Fibroblast of lung (primary cell): ENCODE results near the gene IPO8. TPM values are rescaled to one million over a fixed set of nuclear protein-coding genes. Genes with fewer than 3 reads are reported as not detected.

Experiments
- DNase-seq, 2 donors: peaks; one replicate each; pipeline versions ENCODE4 v3.0.0 to v3.0.0-alpha.2; 2010; ENCODE audit warnings: low read depth in 2 of 2
- H2AFZ ChIP-seq: 2 replicates; pipeline ENCODE4 v1.5.1; 2012; ENCODE audit warnings: low read length, control low read depth, inconsistent platforms
- H3K27ac ChIP-seq: 2 replicates; pipeline ENCODE4 v1.5.1; 2011; ENCODE audit warnings: low read length, control low read depth; ENCODE audit not compliant: insufficient read depth
- H3K27me3 ChIP-seq: 2 replicates; pipeline ENCODE4 v1.5.1; 2011; ENCODE audit warnings: mild to moderate bottlenecking, low read length; ENCODE audit not compliant: control insufficient read depth, insufficient read depth
- H3K36me3 ChIP-seq: 2 replicates; pipeline ENCODE4 v1.5.1; 2011; ENCODE audit warnings: low read length; ENCODE audit not compliant: control insufficient read depth, insufficient read depth
- H3K4me1 ChIP-seq: 2 replicates; pipeline ENCODE4 v1.5.1; 2011; ENCODE audit warnings: low read length; ENCODE audit not compliant: control insufficient read depth, insufficient read depth; ENCODE audit errors: extremely low read depth
- H3K4me2 ChIP-seq: 2 replicates; pipeline ENCODE4 v1.5.1; 2011; ENCODE audit warnings: low read length, control low read depth; ENCODE audit not compliant: insufficient read depth; ENCODE audit errors: extremely low read depth
- H3K4me3 ChIP-seq, 4 experiments: fragments of 200-600 bp in 1 of 4; sonication (generic) in 1 of 4; replicated peaks in 1 of 4; 2 replicates each; pipeline ENCODE4 v1.5.1; 2011 to 2016; ENCODE audit warnings: low read length in 4 of 4, low read depth in 3 of 4, mild to moderate bottlenecking in 3 of 4, control low read depth in 2 of 4, inconsistent platforms in 1 of 4, mixed read lengths in 1 of 4; ENCODE audit not compliant: insufficient read depth in 1 of 4; ENCODE audit errors: control extremely low read depth in 1 of 4
- H3K79me2 ChIP-seq: 2 replicates; pipeline ENCODE4 v1.5.1; 2012; ENCODE audit warnings: mild to moderate bottlenecking, low read length, inconsistent platforms; ENCODE audit not compliant: control insufficient read depth, insufficient read depth
- H3K9ac ChIP-seq: 2 replicates; pipeline ENCODE4 v1.5.1; 2011; ENCODE audit warnings: mild to moderate bottlenecking, low read length, control low read depth; ENCODE audit not compliant: insufficient read depth
- H3K9me3 ChIP-seq: 2 replicates; pipeline ENCODE4 v1.5.1; 2012; ENCODE audit warnings: low read depth, low read length; ENCODE audit not compliant: control insufficient read depth, insufficient read depth
- H4K20me1 ChIP-seq: 2 replicates; pipeline ENCODE4 v1.5.1; 2011; ENCODE audit warnings: low read length; ENCODE audit not compliant: control insufficient read depth, insufficient read depth; ENCODE audit errors: extremely low read depth
- EZH2 ChIP-seq: IDR thresholded peaks from 2 replicates; pipeline ENCODE4 v1.5.1; 2012; ENCODE audit warnings: low read length, control low read depth, mild to moderate bottlenecking; ENCODE audit errors: missing control alignments
- polyA plus RNA-seq, 2 donors: library from polyadenylated mRNA; depleted of rRNA in 1 of 2; stranded (reverse) in 1 of 2; unstranded in 1 of 2; fragments of >200 nt; gene quantifications; 2 replicates each; pipeline ENCODE4 v1.2.1, GENCODE V29; 2011 to 2012; ENCODE audit warnings: missing spikeins in 1 of 2
- total RNA-seq: library from RNA; depleted of rRNA; stranded (reverse); fragments of >200 nt; gene quantifications from 2 replicates; pipeline ENCODE4 v1.2.1, GENCODE V29; 2014
- TF ChIP-seq, protein P1 (sequence below), 2 donors: IDR thresholded peaks in 1 of 2; conservative IDR thresholded peaks in 1 of 2; 1 replicate in 1 of 2; 2 replicates in 1 of 2; pipeline ENCODE4 v1.5.1; 2011 to 2012; ENCODE audit warnings: low read length in 2 of 2, control low read depth in 1 of 2, inconsistent platforms in 1 of 2, low read depth in 1 of 2, mild to moderate bottlenecking in 1 of 2

IPO8 gene
- total and polyA plus RNA-seq, 2 donors (not counting 1 experiment from before 2014, with no cell fraction given): 12.4 to 41.5 TPM

GRCh38 chr12:30729547-30729946, 33.9 kb upstream of the IPO8 start:
- no peaks in the 10 kb centered on the region for H3K36me3 ChIP-seq
- no peak for DNase-seq
- H3K27me3 ChIP-seq: no peaks in the 10 kb centered on the region
- no peak overlapping the region for H2AFZ ChIP-seq
- H3K9me3 ChIP-seq: no peaks in the 10 kb centered on the region
- TF ChIP-seq, protein P1, sequence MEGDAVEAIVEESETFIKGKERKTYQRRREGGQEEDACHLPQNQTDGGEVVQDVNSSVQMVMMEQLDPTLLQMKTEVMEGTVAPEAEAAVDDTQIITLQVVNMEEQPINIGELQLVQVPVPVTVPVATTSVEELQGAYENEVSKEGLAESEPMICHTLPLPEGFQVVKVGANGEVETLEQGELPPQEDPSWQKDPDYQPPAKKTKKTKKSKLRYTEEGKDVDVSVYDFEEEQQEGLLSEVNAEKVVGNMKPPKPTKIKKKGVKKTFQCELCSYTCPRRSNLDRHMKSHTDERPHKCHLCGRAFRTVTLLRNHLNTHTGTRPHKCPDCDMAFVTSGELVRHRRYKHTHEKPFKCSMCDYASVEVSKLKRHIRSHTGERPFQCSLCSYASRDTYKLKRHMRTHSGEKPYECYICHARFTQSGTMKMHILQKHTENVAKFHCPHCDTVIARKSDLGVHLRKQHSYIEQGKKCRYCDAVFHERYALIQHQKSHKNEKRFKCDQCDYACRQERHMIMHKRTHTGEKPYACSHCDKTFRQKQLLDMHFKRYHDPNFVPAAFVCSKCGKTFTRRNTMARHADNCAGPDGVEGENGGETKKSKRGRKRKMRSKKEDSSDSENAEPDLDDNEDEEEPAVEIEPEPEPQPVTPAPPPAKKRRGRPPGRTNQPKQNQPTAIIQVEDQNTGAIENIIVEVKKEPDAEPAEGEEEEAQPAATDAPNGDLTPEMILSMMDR (conservative IDR thresholded peaks at IDR 0.05 in 1 of 2, IDR thresholded peaks at IDR 0.05 in 1 of 2; ENCODE audit: low read depth in 1 of 2, low read length in 2 of 2): no peak
- H3K79me2 ChIP-seq: no peaks in the 10 kb centered on the region
- H3K4me3 ChIP-seq: no peak overlapping the region
- H4K20me1 ChIP-seq: no peaks in the 10 kb centered on the region
- H3K4me2 ChIP-seq: no peak overlapping the region
- H3K27ac ChIP-seq: no peak overlapping the region
- peaks cover 8% of the 10 kb centered on the region for H3K4me1 ChIP-seq
- H3K9ac ChIP-seq: no peak overlapping the region

DNA sequence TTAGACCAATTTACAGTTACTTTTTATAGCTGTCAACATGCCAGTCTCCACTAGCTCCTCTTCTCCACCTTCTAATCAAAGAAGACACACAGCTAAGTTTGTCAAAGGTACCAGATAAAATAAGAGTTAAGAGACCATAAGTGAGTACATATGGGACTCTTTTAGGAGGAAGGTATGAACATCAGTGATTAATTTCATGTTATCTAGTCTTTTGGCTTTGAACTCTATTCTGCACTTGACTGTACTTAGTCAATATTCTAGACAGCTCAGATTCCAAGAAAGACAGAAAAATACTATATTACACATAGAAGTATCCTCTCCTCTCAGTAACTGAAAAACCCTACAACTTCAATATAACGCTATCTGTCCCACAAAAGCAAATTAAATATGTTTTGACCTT, 31.0 kb upstream of the IPO8 start:
- Histone ChIP-seq H3K4me1 (peaks cover 8% of the 10 kb centered on the region), H3K4me3 (no peak overlapping the region), H3K79me2 (no peaks in the 10 kb centered on the region), H3K9me3 (no peaks in the 10 kb centered on the region), H4K20me1 (no peaks in the 10 kb centered on the region), H3K27me3 (no peaks in the 10 kb centered on the region), H3K27ac (no peak overlapping the region), H3K4me2 (no peak overlapping the region), H2AFZ (no peak overlapping the region), H3K9ac (no peak overlapping the region), H3K36me3 (no peaks in the 10 kb centered on the region)
- TF ChIP-seq, protein P1 (conservative IDR thresholded peaks at IDR 0.05 in 1 of 2, IDR thresholded peaks at IDR 0.05 in 1 of 2; ENCODE audit: low read depth in 1 of 2, low read length in 2 of 2): no peak
- TF ChIP-seq EZH2: no peak
- DNase-seq: no peak

DNA sequence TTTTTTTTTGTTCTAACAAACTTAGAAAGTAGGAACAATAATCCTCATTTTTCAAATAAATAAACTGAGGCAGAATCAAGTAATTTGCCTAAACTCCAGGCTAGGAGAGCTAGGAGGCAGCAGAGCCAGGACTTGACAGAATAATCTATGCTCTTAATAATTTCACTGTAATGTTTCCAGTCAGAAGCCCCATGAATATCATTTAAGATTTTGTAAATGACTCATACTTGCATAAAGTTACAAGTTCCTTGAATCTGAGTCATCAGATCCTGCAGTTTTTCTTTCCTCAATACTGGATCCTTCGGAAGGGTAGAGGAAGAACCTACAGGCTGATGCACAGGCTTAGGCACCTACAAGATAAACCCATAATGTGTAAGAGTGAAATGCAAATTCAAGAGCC, 30.1 kb upstream of the IPO8 start:
- H3K36me3 ChIP-seq: no peaks in the 10 kb centered on the region
- peak overlapping the region; percentile 74 for H3K4me2 ChIP-seq
- no peaks in the 10 kb centered on the region for H3K9me3 ChIP-seq
- peaks cover 8% of the 10 kb centered on the region for H3K4me1 ChIP-seq
- no peak overlapping the region for H3K27ac ChIP-seq
- H3K9ac ChIP-seq: no peak overlapping the region
- no peak for TF ChIP-seq EZH2
- TF ChIP-seq, protein P1 (conservative IDR thresholded peaks at IDR 0.05 in 1 of 2, IDR thresholded peaks at IDR 0.05 in 1 of 2; ENCODE audit: low read depth in 1 of 2, low read length in 2 of 2): no peak
- H3K79me2 ChIP-seq: no peaks in the 10 kb centered on the region
- no peak overlapping the region for H3K4me3 ChIP-seq
- H3K27me3 ChIP-seq: no peaks in the 10 kb centered on the region
- no peak overlapping the region for H2AFZ ChIP-seq
- DNase-seq: peak; percentile 85 to 89
- no peaks in the 10 kb centered on the region for H4K20me1 ChIP-seq
